GM18870 (cell line): ENCODE data around the gene CPA1.

ENCODE experiments used
- ATAC-seq: cut with Tn5 transposase; IDR thresholded peaks from one replicate; pipeline ENCODE4 v1.9.1; 2021; ENCODE audit warnings: moderate library complexity; ENCODE audit not compliant: unreplicated experiment

CPA1 gene

DNA sequence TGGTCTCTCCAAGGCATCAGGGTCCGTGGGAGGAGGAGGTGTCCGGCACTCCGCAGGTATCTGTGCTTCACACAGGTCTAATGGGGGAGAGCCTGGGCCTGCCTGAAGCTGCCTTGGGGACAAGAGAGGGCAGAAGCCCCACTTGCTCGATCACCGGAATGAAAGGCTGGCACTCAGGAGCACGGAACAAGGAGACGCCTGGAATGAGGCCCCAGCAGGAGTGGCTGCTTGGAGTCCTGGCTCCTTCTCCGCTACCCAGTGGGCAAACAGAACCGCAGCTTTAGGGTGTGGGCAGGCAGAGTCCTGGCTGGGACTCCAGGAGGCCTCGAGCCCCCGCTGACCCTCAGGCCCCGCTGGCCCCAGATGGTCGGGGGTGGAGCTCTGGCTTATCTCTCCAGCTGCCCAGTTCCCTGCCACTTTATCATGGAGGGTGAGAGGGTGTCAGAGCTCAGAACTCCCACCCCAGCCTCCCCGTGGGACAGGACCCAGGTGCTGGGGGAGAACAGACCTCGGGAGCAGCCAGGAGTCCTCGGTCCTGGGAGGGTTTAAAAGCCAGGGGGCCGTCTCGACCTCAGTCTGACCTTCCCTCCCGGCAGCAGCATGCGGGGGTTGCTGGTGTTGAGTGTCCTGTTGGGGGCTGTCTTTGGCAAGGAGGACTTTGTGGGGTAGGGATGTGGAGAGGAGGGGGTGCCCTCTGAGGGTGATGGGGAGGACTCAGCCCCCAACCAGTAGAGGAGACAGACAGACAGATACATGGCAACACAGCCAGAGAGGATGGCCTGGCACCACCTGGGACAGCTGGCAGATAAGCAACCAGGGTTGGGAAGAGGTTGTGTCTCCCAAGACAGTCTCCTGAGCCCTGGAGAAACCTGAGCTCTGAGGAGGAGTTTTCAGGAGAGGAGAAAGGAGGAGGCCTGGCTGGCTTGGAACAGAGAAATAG, at the start of gene CPA1:
CPA1 (plus strand) TSS at position 574 of the 940 bp plus-strand sequence; CDS start at position 601, 27 bp downstream.
- ATAC-seq = no peak

DNA sequence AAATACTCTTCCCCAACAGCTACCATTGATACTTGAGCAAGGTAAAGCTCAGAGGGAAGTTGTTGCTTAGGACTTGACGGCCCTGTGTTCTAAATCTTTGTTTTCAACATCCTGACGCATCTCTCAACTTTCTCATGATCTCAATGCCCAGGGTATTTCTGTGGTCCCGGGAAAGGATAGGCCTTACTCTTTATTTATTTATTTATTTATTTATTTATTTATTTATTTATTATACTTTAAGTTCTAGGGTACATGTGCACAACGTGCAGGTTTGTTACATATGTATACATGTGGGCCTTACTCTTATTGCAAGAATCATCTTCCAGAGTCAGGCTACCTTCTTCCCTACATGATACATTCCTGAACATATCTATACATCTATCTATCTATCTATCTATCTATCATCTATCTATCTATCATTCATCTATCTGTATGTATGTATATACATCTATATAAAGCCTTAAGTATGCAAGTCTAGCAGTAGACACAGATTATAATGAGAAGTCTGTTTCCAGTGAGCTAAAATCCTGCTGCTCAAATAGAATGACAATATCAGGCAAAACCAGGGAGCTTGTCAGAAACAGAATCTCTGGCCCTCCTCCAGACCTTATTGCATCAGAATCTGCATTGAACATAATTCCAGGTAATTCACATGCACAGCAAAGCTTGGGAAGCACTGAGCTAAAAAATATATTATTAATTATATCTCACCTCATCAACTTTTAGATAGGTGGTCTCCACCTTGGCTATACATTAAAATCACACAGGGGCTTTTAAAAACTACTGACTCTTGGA, 47.8 kb upstream of the CPA1 start:
- ATAC-seq = no peak

- ATAC-seq = no peak
Measured at GRCh38 chr7:130333832-130334231, 46.5 kb upstream of the CPA1 start.

DNA sequence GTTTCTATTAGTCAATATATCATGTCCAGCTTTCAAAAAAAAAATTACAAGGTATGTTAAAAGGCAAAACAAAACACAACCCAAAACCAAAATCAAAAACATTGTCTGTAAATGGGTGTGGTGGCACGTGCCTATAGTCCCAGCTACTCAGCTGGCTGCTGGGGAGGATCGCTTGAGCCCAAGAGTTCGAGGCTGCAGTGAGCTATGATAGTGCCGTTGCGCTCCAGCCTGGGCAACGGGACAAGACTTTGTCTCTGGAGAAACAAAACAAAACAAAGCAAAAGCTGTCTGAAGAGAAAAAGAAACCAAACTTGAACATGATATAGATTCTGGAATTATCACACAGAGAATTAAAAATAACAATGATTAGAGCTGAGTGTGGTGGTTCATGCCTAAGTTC, 46.0 kb upstream of the CPA1 start:
- no peak for ATAC-seq

DNA sequence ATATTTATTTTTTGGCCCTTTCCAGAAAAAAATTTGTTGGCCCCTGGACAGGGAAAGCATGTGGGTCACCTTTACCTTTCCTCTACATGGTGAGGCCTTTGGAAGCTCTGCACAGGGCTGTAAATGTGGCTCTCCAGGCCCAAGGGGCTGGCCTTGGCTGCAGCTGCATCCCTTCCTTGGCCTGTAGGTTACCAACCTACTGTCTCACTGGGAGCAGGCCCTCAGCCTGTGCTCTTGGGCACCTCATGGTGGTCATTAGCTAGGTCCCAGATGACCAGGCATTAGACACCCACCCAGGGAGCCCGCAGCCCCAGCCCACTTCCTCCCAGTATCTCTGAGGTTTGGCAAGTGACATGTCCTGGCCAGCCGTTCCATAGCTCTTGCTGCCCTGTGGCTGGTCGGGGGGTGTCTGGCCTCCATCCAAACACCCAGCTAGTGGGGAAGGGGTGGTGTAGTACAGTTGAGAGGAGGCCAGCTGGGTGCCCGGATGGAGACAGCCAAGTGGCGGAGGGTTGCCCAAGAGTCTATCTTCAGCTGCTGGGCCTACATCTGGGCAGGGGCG, 42.8 kb upstream of the CPA1 start:
- no peak for ATAC-seq

DNA sequence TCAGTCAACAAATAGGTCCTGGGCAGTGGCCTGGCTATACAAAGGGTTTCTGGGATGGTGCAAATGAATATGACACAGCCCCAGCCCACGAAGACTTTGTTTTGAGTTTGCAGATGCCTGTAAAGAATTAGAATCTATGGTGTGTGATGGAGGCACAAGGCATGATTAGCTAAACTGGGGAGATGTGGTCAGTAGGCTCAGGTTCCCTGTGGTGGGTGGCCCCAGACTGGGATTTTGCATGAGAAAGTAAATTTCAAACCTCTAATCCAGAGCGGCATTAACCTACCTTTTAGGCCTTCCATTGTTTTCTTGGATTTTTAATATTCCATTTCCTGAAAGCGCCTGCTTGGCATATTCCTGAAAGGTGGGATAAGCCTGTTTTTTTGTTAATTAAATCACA, 42.1 kb upstream of the CPA1 start:
- ATAC-seq = no peak

- ATAC-seq = no peak
Measured at GRCh38 chr7:130341882-130342281, 38.4 kb upstream of the CPA1 start.

- no peak for ATAC-seq
Measured at GRCh38 chr7:130342701-130343380, 37.5 kb upstream of the CPA1 start.

DNA sequence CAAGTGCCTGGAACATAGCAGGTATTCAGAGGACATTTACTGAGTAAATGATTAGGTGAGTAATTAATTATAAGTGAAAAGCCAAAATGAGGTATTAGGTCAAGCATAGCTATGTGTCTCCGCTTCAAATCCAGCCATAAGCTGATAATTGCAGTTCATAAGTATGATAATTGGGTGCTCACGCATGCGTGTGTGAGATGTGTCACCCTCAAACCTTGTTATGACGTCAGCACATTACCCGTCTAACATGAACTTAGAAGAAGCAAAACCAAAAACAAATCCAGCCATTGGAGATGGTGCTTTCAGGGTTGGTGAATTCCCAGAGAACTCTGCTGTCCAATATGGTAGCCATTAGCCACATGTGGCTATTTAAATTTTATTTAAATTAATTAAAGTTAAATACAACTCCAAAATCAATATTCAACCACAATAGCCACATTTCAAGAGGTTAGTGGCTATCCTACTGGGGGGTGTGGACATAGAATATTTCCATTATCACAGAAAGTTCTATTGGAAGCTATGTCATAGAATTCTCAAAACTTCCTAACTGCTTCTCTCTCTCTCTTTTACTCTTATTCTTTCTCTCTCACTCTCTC, 35.9 kb upstream of the CPA1 start, which contains the start of gene CPA5:
CPA5 (plus strand) TSS at position 546 of the 596 bp plus-strand sequence. CDS start 1,670 bp downstream, outside the sequence.
- ATAC-seq = no peak

- ATAC-seq = no peak
Measured at GRCh38 chr7:130345136-130345535, 35.2 kb upstream of the CPA1 start.

- no peak for ATAC-seq
Measured at GRCh38 chr7:130345725-130346124, 34.6 kb upstream of the CPA1 start.

- ATAC-seq = no peak
Measured at GRCh38 chr7:130346177-130346905, 34.0 kb upstream of the CPA1 start.

DNA sequence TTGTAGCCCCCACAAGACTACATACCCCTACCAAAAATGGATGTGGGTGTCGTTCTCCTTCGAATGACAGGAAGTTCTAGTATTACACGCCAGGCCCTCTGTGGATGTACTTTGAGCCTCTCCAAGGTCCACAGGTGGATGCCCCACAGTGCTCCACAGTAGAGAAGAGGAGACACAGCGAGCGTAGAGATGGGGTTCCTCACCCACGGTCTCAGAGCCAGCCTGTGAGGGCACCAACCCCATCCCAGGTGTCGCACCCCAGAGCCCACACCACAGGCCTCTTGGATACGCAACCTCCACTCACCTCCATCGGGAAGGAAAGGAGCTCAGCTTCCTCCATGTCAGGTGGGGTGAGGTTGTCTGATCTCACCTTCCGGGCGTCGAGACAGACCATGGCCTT, 33.4 kb upstream of the CPA1 start:
- no peak for ATAC-seq

GRCh38 chr7:130349911-130350782, 30.1 kb upstream of the CPA1 start:
- no peak for ATAC-seq

DNA sequence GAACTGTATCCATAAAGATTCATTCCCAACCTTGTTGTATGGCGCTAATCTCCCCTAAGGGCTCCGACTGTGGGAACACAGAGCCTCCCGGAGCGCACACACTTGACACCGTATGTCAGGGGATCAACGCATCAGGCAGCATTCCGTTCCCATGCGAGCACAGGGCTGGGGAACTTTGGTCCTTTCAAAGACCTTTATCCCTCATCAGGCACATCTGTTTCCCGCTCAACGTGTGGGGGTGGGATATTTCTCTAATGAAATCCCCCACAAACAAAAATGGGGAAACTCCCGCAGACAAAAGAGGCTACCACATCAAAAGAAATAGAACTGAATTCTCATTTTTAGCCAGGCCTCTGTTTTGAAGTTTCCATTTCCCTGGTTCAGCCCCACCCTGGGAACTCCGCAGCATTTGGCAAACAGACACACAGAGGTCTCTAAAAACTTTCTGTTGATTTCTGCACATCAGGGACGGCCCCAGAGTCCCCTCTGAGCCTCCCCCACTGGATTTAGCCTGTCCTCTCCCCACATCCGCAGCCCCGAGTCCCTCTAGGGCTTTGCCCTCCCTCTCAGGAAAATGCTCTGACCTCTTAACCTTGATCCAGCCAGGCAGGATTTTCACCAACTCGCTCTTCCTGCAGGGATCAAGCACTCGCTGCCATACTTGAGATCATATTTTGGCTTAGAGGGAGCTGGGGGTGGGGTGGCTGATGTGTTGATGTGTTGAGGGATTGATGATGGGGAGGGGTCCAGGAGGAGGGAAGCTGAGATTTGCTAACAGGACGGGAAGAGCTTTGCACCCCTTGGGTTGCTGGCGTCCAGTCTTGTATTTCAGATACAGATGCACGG, 29.1 kb upstream of the CPA1 start:
- ATAC-seq = no peak

GRCh38 chr7:130351791-130352090, 28.6 kb upstream of the CPA1 start:
- ATAC-seq = no peak

GRCh38 chr7:130352194-130353074, 27.9 kb upstream of the CPA1 start:
- no peak for ATAC-seq
